ENCODE data around the gene RASSF5.

The RASSF5 gene

GRCh38 chr1:206500046-206500445 is 7.3 kb upstream of the RASSF5 start:
- Histone ChIP-seq H3K56ac (ENCODE audit: low read length) (no peak overlapping the region), H3K27me3 (ENCODE audit: insufficient read depth, low read length, poor library complexity) (no peaks in the 10 kb centered on the region), H2BK15ac (replicated peaks; ENCODE audit: low read depth) (no peak overlapping the region), H3K79me1 (ENCODE audit: low read length) (no peaks in the 10 kb centered on the region), H4K8ac (ENCODE audit: low read depth, low read length) (no peak overlapping the region), H3K79me2 (ENCODE audit: control insufficient read depth, insufficient read depth, low read length) (no peaks in the 10 kb centered on the region), H3K4me1 (ENCODE audit: control insufficient read depth, low read depth, low read length) (no peaks in the 10 kb centered on the region), H2AK5ac (ENCODE audit: low read length) (no peak overlapping the region), H2BK120ac (ENCODE audit: low read depth, low read length) (no peak overlapping the region), H3K4me2 (ENCODE audit: low read length) (no peak overlapping the region), H3K27ac (ENCODE audit: low read depth, low read length) (no peak overlapping the region), H3K36me3 (ENCODE audit: control insufficient read depth, insufficient read depth, low read length) (no peaks in the 10 kb centered on the region), H3K4ac (ENCODE audit: low read depth, low read length) (no peak overlapping the region), H3K23ac (ENCODE audit: low read length) (no peak overlapping the region), H2BK5ac (ENCODE audit: low read length) (no peak overlapping the region), H3K9ac (ENCODE audit: low read length) (no peak overlapping the region), H4K5ac (ENCODE audit: low read length) (no peak overlapping the region), H3K4me3 (ENCODE audit: low read length) (no peak overlapping the region), H3K18ac (ENCODE audit: low read length) (no peak overlapping the region)
- DNase-seq = no peak
- WGBS (ENCODE audit: extremely low coverage, insufficient coverage, low lambda C conversion rate) = no CpG with 5 or more reads among the region's 3 CpGs

- Histone ChIP-seq H2AK5ac (ENCODE audit: low read length) (no peak overlapping the region), H4K5ac (ENCODE audit: low read length) (no peak overlapping the region), H3K4me1 (ENCODE audit: control insufficient read depth, low read depth, low read length) (no peaks in the 10 kb centered on the region), H3K36me3 (ENCODE audit: control insufficient read depth, insufficient read depth, low read length) (no peaks in the 10 kb centered on the region), H3K4me2 (ENCODE audit: low read length) (no peak overlapping the region), H2BK5ac (ENCODE audit: low read length) (no peak overlapping the region), H3K4me3 (ENCODE audit: low read length) (no peak overlapping the region), H3K4ac (ENCODE audit: low read depth, low read length) (no peak overlapping the region), H3K79me2 (ENCODE audit: control insufficient read depth, insufficient read depth, low read length) (no peaks in the 10 kb centered on the region), H2BK120ac (ENCODE audit: low read depth, low read length) (no peak overlapping the region), H3K23ac (ENCODE audit: low read length) (no peak overlapping the region), H3K18ac (ENCODE audit: low read length) (no peak overlapping the region), H3K27ac (ENCODE audit: low read depth, low read length) (no peak overlapping the region), H4K8ac (ENCODE audit: low read depth, low read length) (no peak overlapping the region), H3K27me3 (ENCODE audit: insufficient read depth, low read length, poor library complexity) (peaks cover under 1% of the 10 kb centered on the region), H3K79me1 (ENCODE audit: low read length) (no peaks in the 10 kb centered on the region), H2BK15ac (replicated peaks; ENCODE audit: low read depth) (no peak overlapping the region), H3K9ac (ENCODE audit: low read length) (no peak overlapping the region), H3K56ac (ENCODE audit: low read length) (no peak overlapping the region)
- DNase-seq = no peak
- WGBS (ENCODE audit: extremely low coverage, insufficient coverage, low lambda C conversion rate) = no CpG with 5 or more reads among the region's 5 CpGs
Observed at GRCh38 chr1:206501881-206502280, 5.5 kb upstream of the RASSF5 start.

- H3K18ac ChIP-seq (ENCODE audit: low read length) = no peak overlapping the region
- no peak overlapping the region for H3K56ac ChIP-seq (ENCODE audit: low read length)
- no peak overlapping the region for H3K27ac ChIP-seq (ENCODE audit: low read depth, low read length)
- no peaks in the 10 kb centered on the region for H3K79me1 ChIP-seq (ENCODE audit: low read length)
- H3K9ac ChIP-seq (ENCODE audit: low read length) = no peak overlapping the region
- no peaks in the 10 kb centered on the region for H3K79me2 ChIP-seq (ENCODE audit: control insufficient read depth, insufficient read depth, low read length)
- no peak overlapping the region for H3K4ac ChIP-seq (ENCODE audit: low read depth, low read length)
- no peak overlapping the region for H2BK120ac ChIP-seq (ENCODE audit: low read depth, low read length)
- H3K4me2 ChIP-seq (ENCODE audit: low read length) = no peak overlapping the region
- no peaks in the 10 kb centered on the region for H3K4me1 ChIP-seq (ENCODE audit: control insufficient read depth, low read depth, low read length)
- H3K27me3 ChIP-seq (ENCODE audit: insufficient read depth, low read length, poor library complexity) = peaks cover 3% of the 10 kb centered on the region
- no peaks in the 10 kb centered on the region for H3K36me3 ChIP-seq (ENCODE audit: control insufficient read depth, insufficient read depth, low read length)
- H2AK5ac ChIP-seq (ENCODE audit: low read length) = no peak overlapping the region
- H3K4me3 ChIP-seq (ENCODE audit: low read length) = no peak overlapping the region
- H4K8ac ChIP-seq (ENCODE audit: low read depth, low read length) = no peak overlapping the region
- H4K5ac ChIP-seq (ENCODE audit: low read length) = no peak overlapping the region
- no CpG with 5 or more reads among the region's 2 CpGs for WGBS (ENCODE audit: extremely low coverage, insufficient coverage, low lambda C conversion rate)
- no peak overlapping the region for H2BK5ac ChIP-seq (ENCODE audit: low read length)
- no peak overlapping the region for H2BK15ac ChIP-seq (replicated peaks; ENCODE audit: low read depth)
- H3K23ac ChIP-seq (ENCODE audit: low read length) = no peak overlapping the region
- DNase-seq = no peak
Observed at GRCh38 chr1:206502403-206502802, 4.9 kb upstream of the RASSF5 start.

- no CpG with 5 or more reads among the region's 1 CpG for WGBS (ENCODE audit: extremely low coverage, insufficient coverage, low lambda C conversion rate)
- Histone ChIP-seq H3K18ac (ENCODE audit: low read length) (no peak overlapping the region), H3K79me2 (ENCODE audit: control insufficient read depth, insufficient read depth, low read length) (no peaks in the 10 kb centered on the region), H3K4me2 (ENCODE audit: low read length) (no peak overlapping the region), H3K9ac (ENCODE audit: low read length) (no peak overlapping the region), H4K5ac (ENCODE audit: low read length) (no peak overlapping the region), H2BK15ac (replicated peaks; ENCODE audit: low read depth) (no peak overlapping the region), H3K79me1 (ENCODE audit: low read length) (no peaks in the 10 kb centered on the region), H3K4me1 (ENCODE audit: control insufficient read depth, low read depth, low read length) (no peaks in the 10 kb centered on the region), H3K36me3 (ENCODE audit: control insufficient read depth, insufficient read depth, low read length) (no peaks in the 10 kb centered on the region), H3K4me3 (ENCODE audit: low read length) (no peak overlapping the region), H2BK120ac (ENCODE audit: low read depth, low read length) (no peak overlapping the region), H3K4ac (ENCODE audit: low read depth, low read length) (no peak overlapping the region), H3K27me3 (ENCODE audit: insufficient read depth, low read length, poor library complexity) (peaks cover 6% of the 10 kb centered on the region), H3K23ac (ENCODE audit: low read length) (no peak overlapping the region), H2AK5ac (ENCODE audit: low read length) (no peak overlapping the region), H3K27ac (ENCODE audit: low read depth, low read length) (no peak overlapping the region), H2BK5ac (ENCODE audit: low read length) (no peak overlapping the region), H3K56ac (ENCODE audit: low read length) (no peak overlapping the region), H4K8ac (ENCODE audit: low read depth, low read length) (no peak overlapping the region)
- DNase-seq = no peak
Observed at GRCh38 chr1:206502812-206503211, 4.5 kb upstream of the RASSF5 start.

- Histone ChIP-seq H3K56ac (ENCODE audit: low read length) (no peak overlapping the region), H2BK5ac (ENCODE audit: low read length) (no peak overlapping the region), H3K4me1 (ENCODE audit: control insufficient read depth, low read depth, low read length) (no peaks in the 10 kb centered on the region), H4K5ac (ENCODE audit: low read length) (no peak overlapping the region), H3K79me1 (ENCODE audit: low read length) (no peaks in the 10 kb centered on the region), H3K79me2 (ENCODE audit: control insufficient read depth, insufficient read depth, low read length) (no peaks in the 10 kb centered on the region), H2AK5ac (ENCODE audit: low read length) (no peak overlapping the region), H2BK120ac (ENCODE audit: low read depth, low read length) (no peak overlapping the region), H3K36me3 (ENCODE audit: control insufficient read depth, insufficient read depth, low read length) (no peaks in the 10 kb centered on the region), H3K23ac (ENCODE audit: low read length) (no peak overlapping the region), H2BK15ac (replicated peaks; ENCODE audit: low read depth) (no peak overlapping the region), H3K4ac (ENCODE audit: low read depth, low read length) (no peak overlapping the region), H3K27me3 (ENCODE audit: insufficient read depth, low read length, poor library complexity) (peaks cover 14% of the 10 kb centered on the region), H3K18ac (ENCODE audit: low read length) (no peak overlapping the region), H3K4me3 (ENCODE audit: low read length) (no peak overlapping the region), H3K4me2 (ENCODE audit: low read length) (no peak overlapping the region), H4K8ac (ENCODE audit: low read depth, low read length) (no peak overlapping the region), H3K27ac (ENCODE audit: low read depth, low read length) (no peak overlapping the region), H3K9ac (ENCODE audit: low read length) (no peak overlapping the region)
- WGBS (ENCODE audit: extremely low coverage, insufficient coverage, low lambda C conversion rate) = no CpG with 5 or more reads among the region's 8 CpGs
- no peak for DNase-seq
Observed at GRCh38 chr1:206503591-206504362, 3.6 kb upstream of the RASSF5 start.

GRCh38 chr1:206504363-206504713 is 3.0 kb upstream of the RASSF5 start:
- Histone ChIP-seq H3K4me3 (ENCODE audit: low read length) (no peak overlapping the region), H3K4me1 (ENCODE audit: control insufficient read depth, low read depth, low read length) (no peaks in the 10 kb centered on the region), H3K9ac (ENCODE audit: low read length) (no peak overlapping the region), H2AK5ac (ENCODE audit: low read length) (no peak overlapping the region), H2BK15ac (replicated peaks; ENCODE audit: low read depth) (no peak overlapping the region), H3K4me2 (ENCODE audit: low read length) (no peak overlapping the region), H3K18ac (ENCODE audit: low read length) (no peak overlapping the region), H3K79me2 (ENCODE audit: control insufficient read depth, insufficient read depth, low read length) (no peaks in the 10 kb centered on the region), H3K36me3 (ENCODE audit: control insufficient read depth, insufficient read depth, low read length) (no peaks in the 10 kb centered on the region), H3K27me3 (ENCODE audit: insufficient read depth, low read length, poor library complexity) (peaks cover 17% of the 10 kb centered on the region), H2BK120ac (ENCODE audit: low read depth, low read length) (no peak overlapping the region), H3K23ac (ENCODE audit: low read length) (no peak overlapping the region), H2BK5ac (ENCODE audit: low read length) (no peak overlapping the region), H4K5ac (ENCODE audit: low read length) (no peak overlapping the region), H3K4ac (ENCODE audit: low read depth, low read length) (no peak overlapping the region), H4K8ac (ENCODE audit: low read depth, low read length) (no peak overlapping the region), H3K56ac (ENCODE audit: low read length) (no peak overlapping the region), H3K27ac (ENCODE audit: low read depth, low read length) (no peak overlapping the region), H3K79me1 (ENCODE audit: low read length) (no peaks in the 10 kb centered on the region)
- no peak for DNase-seq
- WGBS (ENCODE audit: extremely low coverage, insufficient coverage, low lambda C conversion rate) = no CpG with 5 or more reads among the region's 3 CpGs

Data from mesendoderm (in vitro differentiated cells).